Activated gamma-delta T cell treated with anti-CD3 and anti-CD28 coated beads, Interleukin-2, amount 50 U/mL, for 16 hours (primary cell): Measurements from ENCODE around the gene CHAF1B.
"Not testable (repeated sequence)": the region's sequence is repeated elsewhere in the genome, so short reads cannot be mapped to it uniquely, and the experiment has no call there.

Experiments used
- DNase-seq: peaks from one replicate; pipeline ENCODE4 v3.0.0-alpha.2; 2020; ENCODE audit warnings: low read depth

CHAF1B gene

DNA sequence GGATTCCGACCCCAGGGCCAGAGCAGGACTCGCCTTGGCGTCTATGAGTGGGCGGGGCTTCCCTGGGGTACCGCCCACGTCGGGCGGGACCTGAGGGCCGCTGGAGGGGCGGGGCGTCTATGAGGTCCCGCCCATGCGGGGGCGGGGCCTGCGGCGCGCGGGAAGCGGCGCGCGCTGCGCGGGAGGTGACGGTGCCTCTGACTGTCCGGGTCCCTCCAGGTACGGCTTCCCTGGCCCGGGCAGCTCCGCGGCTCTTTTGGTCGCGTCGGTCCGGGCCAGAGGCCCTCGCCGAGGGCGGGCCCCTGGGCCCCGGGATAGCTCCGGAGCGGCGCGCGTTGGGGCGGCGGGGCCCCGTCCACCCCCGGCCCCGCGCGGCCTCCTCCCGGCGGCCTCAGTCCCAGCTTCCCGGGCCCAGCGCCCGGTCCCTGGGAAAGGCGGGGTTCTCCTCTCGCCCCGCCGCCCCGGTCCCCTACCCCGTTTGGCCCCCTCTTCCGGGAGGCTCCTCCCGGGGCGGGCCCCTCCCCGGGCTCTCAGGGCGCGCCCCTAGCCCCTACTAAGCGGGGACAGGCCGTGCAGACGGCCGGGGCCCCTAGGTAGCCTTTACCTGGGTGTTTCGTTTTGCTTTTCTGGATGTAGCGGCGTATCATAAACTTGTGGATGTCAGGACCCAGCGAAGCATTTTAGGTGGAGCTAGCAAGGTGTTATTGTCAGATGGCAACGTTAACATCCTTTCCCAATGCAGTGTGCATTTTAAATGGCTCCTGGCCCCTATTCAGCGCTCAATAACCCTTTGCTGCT, at the start of gene CHAF1B:
TSS of gene CHAF1B (plus strand) at position 160 of the 798 bp plus-strand sequence. CDS start 745 bp downstream, outside the sequence.
- peak; percentile 59 for DNase-seq

DNA sequence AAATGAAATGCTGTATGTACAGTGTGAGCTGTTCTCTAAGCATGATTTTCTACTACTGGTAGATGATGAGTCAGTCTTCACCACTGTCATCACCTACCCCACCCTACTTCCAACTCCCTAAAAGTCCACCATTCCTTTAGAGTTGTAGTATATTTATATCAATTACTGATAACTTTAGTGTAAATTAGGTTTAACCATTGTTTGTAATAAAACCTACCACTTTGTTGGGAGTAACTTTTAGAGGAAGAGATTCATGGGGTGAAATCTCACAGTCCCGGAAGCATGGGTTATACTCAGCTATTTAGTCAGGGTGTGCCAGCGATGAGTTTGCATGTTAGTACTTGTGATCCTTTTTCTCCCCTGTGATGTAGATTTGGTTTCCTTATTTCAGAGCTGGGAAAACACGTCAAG, 48.1 kb upstream of the CHAF1B start:
- DNase-seq = no peak

DNA sequence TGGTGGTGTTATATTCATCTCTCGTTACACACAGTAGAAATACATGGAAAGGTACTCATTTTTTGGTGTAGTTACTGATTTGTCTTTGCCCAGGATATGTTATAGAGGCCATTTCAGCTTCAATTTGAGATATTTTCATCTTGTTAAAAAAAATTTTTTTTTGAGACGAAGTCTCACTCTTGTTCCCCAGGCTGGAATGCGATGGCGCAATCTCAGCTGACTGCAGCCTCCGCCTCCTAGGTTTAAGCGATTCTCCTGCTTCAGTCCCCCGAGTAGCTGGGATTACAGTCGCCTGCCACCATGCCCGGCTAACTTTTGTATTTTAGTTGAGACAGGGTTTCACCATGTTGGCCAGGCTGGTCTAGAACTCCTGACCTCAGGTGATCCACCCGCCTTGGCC, 46.2 kb upstream of the CHAF1B start:
- DNase-seq = no peak

DNA sequence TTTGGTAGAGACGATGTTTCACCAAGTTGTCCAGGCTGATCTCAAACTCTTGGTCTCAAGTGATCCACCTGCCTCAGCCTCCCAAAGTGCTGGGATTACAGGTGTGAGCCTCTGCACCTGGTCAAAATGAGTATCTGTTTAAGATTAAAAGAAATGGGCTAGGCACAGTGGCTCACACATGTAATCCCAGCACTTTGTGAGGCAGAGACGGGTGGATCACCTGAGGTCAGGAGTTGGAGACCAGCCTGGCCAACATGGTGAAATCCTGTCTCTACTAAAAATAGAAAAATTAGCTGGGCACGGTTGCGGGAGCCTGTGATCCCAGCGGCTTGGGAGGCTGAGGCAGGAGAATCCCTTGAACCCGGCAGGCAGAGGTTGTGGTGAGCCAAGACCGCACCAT, 42.6 kb upstream of the CHAF1B start:
- DNase-seq = not testable (repeated sequence)

DNA sequence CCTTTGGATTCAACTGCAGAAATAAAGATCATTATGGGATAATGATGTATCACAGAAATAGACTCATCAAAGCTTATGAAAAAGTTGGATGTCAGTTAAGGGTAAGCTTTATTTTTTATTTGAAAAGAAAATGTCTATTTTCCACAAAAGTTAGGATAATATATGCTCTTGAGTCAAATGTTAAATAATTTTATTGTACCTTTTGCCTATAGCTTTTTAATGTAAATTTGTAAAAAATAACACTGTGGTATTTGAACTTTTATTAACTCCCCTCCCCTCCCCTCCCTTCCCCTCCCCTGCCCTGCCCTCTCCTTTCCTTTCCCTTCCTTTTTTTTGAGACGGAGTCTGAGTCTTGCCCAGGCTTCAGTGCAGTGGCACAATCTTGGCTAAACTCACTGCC, 40.3 kb upstream of the CHAF1B start:
- no peak for DNase-seq

DNA sequence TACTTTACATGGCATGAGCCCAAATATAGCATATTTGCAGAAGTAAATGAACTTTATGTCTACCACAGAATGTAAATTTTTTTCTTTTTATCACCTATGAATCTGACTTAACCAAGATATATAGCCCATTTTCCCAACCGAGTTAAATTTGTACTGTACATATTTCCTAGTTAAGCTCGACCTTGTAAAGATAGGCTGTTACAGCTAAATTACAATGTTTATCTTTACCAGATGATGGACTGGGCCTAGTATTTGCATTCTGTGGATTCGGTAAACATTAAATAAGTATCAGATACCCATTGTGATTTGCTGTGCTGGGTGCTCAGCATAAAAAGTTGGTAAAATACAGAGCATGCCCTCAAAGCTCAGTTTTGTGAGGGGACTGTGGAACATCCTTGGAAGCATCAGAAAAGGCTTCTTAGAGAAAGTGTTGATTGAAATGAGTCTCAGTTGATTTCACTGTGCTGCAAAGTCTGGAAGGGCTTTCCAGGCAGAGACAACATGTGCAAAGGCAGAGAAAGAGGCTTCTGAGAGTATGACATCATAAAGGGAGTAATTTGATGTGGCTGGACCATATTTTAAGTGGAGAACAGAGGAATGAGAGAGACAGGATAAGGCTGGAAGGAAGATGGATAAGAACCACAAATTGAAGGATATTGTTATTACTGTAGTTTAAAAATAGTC, 37.8 kb upstream of the CHAF1B start:
- DNase-seq = no peak

DNA sequence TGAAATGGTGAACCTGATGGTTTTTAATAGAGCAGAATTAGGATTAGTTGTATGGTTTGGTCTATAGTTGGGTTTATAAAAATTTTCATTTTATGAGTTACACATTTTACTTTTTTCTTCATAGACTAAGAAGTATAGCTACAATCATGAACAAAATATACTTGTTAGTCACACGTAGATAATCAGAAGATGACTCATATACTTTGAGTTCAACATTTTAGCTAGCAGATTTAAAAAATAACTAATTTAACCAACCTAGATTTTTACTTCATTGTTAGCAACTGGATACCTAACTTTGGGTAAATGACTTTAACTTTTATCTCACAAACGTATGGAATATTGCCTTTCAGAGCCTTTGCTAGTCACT, 37.2 kb upstream of the CHAF1B start:
- no peak for DNase-seq

DNA sequence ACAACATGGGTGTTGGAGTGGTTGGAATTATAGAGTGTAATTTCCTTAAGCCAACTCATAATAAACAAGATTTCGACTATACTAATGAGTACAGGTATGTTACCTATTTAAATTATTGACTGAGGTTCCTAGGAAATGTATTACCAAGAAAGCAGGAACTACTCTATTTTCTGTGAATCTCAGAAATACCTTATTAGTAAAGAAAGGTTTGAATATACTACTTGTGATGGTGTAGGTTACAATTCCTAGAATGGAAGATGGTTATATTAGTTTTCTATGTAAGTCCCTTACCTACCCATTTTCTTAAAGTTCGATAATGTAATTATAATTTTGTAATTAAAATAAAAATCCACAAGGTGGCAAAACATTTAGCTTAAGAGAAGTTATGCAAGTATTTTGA, 35.9 kb upstream of the CHAF1B start:
- DNase-seq = no peak

DNA sequence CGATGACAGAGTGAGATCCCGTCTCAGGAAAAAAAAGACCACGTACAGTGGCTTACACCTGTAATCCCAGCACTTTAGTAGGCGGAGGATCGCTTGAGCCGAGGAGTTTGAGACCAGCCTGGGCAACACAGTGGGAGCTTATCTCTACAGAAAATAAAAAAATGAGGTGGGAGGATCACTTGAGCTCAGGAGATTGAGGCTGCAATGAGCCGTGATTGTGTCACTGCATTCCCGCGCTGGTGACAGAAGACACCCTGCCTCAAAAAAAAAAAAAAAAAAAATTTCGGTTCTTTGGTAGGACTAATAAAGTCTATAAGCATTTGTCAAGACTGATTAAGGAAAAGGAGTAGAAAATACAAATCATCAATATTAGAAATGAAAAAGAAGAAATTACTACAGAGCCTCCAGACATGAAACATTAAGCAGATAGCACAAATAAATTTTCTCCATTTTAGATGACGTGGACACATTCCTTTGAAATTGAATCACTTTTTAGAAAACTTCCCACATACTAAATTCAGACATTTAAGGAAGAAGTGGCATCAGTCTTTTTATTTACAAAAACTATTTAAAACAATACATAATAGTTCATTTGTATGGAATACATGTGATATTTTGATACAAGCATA, 34.8 kb upstream of the CHAF1B start:
- DNase-seq = no peak

DNA sequence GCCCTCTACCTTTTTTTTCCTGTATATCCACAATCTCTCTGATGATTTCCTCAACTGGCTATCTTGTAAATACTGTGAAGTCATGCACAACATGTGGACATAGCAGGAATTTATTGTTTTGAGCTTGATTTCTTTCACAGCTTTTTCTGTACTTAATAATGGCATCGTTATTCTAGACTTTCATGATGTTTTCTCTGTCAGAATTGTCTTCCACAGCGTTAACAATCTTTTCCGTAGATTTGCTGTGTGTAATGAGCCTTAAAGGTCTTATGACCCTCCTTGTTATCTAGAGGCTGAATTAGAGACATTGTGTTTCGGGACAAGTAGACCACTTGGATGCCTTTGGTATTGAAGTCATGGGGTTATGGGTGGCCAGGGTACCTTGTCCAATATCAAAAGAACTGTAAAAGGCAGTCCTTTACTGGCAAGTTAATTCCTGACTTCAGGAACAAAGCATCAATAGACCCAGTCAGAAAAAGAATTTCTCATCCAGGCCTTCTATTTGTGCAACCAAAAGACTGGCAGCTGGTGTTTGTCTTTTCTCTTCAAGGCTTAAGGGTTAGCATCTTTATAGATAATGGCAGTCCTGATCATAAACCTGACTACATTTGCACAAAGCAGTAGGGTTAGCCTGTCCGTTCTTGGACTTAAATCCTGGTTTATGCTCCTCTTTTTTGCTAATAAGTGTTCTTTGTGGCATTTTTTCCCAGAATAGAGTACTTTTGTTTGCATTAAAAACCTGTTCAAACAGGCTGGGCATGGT, 30.1 kb upstream of the CHAF1B start:
- DNase-seq = no peak

DNA sequence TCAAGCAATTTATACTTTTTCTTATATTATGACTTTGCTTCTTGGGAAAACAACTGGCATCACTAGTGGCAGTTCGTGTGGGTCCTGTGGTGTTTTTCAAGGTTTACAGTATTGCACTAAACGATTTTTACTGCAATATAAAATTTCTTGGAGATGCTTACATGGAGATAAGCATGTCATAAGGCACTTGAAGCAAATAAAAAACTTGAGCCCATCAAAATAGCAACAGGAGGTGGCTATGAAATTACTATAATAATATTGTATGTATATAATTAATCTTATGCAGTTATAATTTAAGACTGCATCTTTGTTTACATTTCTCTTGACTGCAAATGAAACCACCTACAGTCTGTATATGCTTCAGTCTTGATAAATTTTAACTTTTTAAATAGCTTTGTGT, 29.3 kb upstream of the CHAF1B start:
- DNase-seq = no peak

DNA sequence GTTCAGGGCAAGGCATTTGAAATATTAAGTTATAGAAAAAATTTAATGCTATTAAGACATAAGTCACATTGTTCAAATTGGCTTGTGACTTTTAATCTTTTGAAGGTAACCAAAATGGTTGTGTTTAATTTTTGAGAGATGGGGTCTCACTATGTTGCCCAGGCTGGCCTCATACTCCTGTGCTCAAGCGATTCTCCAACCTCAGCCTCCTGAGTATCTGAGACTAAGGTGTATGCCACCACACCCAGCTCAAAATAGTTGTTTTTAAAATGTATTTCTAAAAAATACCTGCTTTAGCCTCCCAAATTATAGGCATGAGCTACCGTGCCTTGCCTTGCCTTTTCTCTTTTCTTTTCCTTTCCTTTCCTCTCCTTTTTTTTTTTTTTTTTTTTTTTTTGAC, 26.0 kb upstream of the CHAF1B start:
- DNase-seq = no peak

DNA sequence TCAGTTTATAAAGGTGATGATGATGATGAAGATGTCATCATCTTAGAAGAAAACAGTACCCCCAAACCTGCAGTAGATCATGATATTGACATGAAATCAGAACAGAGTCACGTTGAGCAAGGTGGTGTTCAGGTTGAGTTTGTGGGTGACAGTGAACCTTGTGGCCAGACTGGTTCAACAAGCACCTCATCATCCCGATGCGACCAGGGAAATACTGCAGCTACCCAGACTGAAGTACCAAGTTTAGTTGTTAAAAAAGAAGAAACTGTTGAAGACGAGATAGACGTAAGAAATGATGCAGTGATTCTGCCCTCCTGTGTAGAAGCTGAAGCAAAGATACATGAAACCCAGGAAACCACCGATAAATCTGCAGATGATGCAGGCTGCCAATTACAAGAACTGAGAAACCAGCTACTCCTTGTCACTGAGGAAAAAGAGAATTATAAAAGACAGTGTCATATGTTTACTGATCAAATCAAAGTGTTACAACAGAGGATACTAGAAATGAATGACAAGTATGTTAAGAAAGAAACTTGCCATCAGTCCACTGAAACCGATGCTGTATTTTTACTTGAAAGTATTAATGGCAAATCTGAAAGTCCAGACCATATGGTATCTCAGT, 16.0 kb upstream of the CHAF1B start:
- no peak for DNase-seq

DNA sequence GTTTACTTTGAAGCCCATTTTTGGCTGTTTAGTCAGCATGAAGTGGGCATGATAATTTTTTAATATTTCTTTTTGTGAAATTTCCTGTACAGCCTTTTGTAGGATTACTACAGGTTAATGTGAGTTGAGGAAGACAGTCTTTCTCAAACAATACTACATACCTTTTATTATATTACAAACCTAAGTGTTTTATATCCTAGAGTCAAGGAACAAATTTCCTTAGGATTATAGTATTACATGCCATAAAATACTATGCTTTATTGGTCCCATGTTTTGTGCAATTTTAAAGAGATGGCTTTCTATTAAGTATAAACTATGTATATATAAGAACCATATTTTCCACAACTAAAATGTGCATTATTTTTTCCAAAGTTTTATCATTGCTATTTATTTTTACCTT, 9.2 kb upstream of the CHAF1B start:
- no peak for DNase-seq

DNA sequence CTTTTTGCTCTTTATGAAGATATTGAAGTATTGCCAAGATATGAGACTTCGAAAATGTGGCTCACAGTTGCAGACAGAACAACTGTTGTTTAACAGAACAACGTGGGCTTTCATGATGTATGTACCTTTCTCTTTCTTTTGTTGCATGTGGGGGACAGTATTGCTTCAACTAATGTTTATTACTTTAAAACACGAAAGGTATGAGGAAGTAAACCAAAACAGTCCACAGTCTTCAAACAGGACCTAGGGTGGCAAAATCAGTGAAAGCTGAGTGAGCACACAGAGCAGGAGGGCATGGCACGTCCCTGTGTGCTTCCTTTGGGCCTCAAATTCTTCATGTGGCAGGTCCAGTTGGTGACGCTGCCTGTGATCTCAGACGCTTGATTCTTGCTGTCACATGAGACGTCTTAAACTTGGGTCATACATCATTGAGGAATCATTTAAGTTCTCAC, 7.8 kb upstream of the CHAF1B start:
- DNase-seq = no peak

DNA sequence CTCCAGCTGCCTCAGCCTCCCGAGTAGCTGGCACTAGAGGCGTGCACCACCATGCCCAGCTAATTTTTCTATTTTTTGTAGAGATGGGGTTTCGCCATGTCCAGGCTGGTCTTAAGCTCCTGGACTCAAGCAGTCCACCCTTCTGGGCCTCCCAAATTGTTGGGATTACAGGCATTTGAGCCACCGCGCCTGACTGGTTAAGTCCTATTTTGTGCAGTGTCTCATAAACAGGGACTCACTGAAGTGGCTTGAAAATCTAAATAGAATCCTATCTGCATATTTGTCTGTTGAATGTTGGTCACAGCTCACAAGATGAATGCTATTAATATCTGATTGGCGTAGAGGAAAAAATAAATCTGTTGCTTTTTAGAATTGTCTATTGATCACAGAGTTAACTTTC, 5.9 kb upstream of the CHAF1B start:
- no peak for DNase-seq

DNA sequence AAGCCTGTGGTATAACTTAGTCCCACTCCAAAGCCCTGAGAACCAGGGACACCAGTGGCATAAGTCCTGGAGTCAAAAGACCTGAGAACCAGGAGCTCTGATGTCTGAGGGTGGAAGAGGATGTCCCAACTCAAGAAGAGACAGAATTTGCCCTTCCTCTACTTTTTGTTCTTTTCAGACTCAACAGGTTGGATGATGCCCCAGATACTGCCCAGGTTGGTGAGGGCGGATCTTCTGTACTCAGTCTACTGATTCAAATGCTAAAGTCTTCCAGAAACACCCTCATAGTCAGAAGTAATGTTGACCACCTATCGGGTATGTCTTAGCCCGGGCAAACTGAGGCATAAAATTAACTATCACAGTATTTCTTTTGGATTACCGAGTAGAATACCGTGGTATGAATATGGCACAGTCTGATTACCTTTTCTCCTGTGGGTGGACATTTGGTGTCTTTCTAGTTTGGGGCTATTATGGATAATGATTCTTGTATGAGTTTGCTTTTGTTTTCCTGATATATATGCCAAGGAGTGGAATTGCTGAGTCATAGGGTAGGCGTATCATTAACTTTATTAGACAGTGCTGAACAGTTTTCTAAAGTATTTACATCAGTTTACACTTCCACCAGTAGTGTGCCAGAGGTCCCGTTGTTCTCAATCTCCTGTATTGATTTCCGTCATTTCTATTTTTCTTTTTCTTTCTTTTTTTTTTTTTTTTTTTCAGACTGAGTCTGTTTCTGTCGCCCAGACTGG, 3.2 kb upstream of the CHAF1B start:
- no peak for DNase-seq

DNA sequence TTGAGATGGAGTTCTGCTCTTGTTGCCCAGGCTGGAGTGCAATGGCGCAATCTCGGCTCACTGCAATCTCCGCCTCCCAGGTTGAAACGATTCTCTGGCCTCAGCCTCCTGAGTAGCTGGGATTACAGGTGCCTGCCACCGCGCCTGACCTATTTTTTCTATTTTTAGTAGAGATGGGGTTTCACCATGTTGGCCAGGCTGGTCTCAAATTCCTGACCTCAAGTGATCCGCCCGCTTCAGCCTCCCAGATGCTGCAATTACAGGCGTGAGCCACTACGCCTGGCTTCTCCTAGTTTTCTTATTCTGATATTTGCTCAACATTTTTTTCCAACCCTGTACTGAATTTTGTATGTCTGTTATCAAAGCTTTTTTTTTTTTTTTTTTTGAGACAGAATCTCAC, 2.5 kb upstream of the CHAF1B start:
- DNase-seq = not testable (repeated sequence)

DNA sequence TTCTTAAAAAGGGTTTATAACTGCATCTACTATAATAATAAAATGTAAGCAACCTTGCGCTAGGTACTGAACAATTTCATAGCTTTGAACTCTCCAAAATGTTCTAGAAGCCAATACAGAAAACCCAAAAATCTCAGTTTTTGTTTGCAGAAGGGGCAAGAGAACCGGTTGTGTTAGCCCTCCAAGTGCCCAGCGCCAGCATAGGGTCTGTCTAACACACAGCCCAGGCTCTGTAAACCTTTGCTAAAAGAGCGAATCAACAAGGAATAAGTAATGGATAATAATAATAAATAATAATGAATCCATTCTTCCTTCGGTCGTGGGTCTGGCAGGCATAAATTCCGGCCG, 333 bp upstream of the CHAF1B start:
- no peak for DNase-seq

DNA sequence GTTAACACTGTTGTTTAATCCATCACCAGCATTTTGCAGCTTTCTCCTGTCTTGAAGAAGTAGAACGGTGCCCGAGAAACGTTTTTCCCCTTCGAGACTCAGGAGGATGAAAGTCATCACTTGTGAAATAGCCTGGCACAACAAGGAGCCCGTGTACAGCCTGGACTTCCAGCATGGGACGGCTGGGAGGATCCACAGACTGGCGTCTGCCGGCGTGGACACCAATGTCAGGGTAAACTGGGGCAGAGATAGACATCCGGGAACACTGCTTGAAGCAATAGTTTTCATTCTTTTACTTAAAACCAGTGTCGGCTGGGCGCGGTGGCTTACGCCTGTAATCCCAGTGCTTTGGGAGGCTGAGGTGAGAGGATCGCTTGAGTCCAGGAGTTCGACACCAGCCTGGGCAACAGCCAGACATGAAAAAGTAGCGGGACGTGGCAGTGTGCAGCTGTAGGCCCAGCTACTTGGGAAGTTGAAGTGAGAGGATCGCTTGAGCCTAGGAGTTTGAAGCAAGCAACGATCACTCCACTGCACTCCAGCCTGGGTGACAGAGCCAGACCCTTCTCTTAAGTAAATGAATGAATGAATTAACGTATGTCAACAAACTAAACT, 945 bp downstream of the CHAF1B start:
- DNase-seq = no peak

DNA sequence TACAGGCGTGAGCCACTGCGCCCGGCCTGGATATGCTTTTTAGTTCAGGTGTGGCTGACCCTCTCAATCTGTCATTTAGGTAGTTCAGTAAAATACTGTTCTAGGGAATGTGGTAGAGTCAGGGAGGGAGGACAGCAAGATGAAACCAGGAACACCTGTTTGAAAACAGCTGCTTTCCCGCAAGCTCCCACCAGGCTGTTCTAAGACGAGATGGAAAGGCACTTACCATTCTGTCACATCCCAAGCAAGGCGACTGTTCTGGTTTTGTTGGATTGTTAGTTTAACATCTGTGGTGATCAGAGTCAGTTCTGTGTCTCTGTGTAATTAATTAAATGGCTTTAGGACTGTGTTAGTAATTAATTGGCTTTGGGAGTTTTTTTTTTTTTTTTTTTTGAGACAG, 2.9 kb downstream of the CHAF1B start:
- no peak for DNase-seq
